HepG2 (cell line): ENCODE data around the gene TMTC3.

Experiments used
- CBX1 ChIP-seq: IDR thresholded peaks from one replicate; pipeline ENCODE4 v1.6.1; 2016; ENCODE audit warnings: antibody characterized with exemption, low read depth
- ZNF382 ChIP-seq: sonication (generic); formaldehyde crosslinking; IDR thresholded peaks from 2 replicates; pipeline ENCODE4 v1.5.0; 2020; ENCODE audit warnings: missing genetic modification reagents, mild to moderate bottlenecking, borderline replicate concordance

DNA sequence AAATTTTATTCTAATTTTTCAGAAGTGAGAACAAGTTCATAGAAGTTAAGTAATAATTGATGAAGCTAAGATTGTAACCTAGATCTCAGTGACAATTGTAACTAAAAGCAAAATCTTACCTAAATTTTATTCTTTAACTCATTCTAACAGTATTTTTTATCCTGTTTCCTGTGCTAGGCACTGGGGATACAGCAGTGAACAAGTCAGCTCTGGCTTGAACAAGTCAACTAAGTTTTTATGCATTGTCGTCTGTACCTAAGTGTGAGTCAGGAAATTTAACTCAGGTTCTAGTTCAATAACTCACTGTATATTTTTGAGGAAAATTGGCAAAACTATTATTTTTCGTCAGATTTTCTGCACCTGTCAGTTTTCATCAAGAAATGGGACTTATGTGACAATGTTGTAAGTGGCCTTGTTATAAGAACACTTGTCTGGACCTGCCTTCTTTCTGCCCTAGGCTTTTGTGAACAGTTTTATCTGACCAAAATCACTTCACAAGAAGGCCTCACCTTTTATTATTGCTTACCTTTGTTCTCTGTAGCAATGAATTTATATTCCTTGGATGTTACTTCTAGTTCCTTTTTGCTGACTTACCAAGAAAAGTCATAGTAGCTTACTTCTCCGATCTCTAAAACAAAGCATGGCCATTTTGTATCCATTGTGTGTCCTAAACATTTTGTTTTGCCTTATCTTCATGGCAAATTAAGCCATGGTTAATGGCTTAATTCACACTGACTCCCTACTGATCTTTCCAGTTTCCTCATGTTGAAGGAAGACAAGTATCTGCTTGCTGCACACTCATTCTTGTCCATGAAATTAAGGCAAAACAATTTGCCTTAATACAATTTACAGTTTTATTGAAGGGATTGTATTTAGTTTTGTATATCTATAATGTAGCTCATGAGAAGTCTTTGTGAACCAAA lies 2.7 kb downstream of the TMTC3 start:
- no peak for TF ChIP-seq ZNF382 (CRISPR knock-in tag)
- no peak for TF ChIP-seq CBX1
